Lung microvascular endothelial cell (primary cell): ENCODE measurements around the gene ITIH3. TPM values are rescaled to one million over a fixed set of nuclear protein-coding genes. Genes with fewer than 3 reads are reported as not detected.

Experiments
- DNase-seq, 2 donors: peaks; one replicate each; pipeline versions ENCODE4 v3.0.0 to v3.0.0-alpha.2; 2010; ENCODE audit warnings: low read depth in 2 of 2
- total RNA-seq: library from RNA; depleted of rRNA; stranded (reverse); fragments of >200 nt; gene quantifications from 2 replicates; pipeline ENCODE4 v1.2.1, GENCODE V29; 2014

ITIH3 gene
- total RNA-seq, 1 donor from 2014 or later, result 0.60 TPM

GRCh38 chr3:52793702-52794611, 639 bp upstream of the ITIH3 start:
- DNase-seq, result peak in 1 of 2 donors; percentile 10

- DNase-seq, result no peak
Observed at GRCh38 chr3:52795298-52795900, 803 bp downstream of the ITIH3 start.

GRCh38 chr3:52796411-52796810, 1.8 kb downstream of the ITIH3 start:
- DNase-seq, result no peak

- no peak for DNase-seq
Observed at GRCh38 chr3:52798376-52798977, 3.9 kb downstream of the ITIH3 start.

GRCh38 chr3:52798978-52799476, 4.4 kb downstream of the ITIH3 start:
- DNase-seq, result peak; percentile 28 to 41

GRCh38 chr3:52800079-52800478, 5.5 kb downstream of the ITIH3 start:
- DNase-seq, result no peak

- DNase-seq, result no peak
Observed at GRCh38 chr3:52801839-52802238, 7.2 kb downstream of the ITIH3 start.

GRCh38 chr3:52805270-52806039, 10.9 kb downstream of the ITIH3 start:
- DNase-seq, result no peak

- no peak for DNase-seq
Observed at GRCh38 chr3:52809149-52809548, 14.6 kb downstream of the ITIH3 start.

GRCh38 chr3:52809662-52810377, 15.2 kb downstream of the ITIH3 start:
- DNase-seq, result peak in 1 of 2 donors; percentile 6

- DNase-seq, result no peak
Observed at GRCh38 chr3:52810923-52811322, 16.3 kb downstream of the ITIH3 start.

GRCh38 chr3:52811452-52812011, 16.9 kb downstream of the ITIH3 start:
- DNase-seq, result no peak

- no peak for DNase-seq
Observed at GRCh38 chr3:52813810-52814209, 19.2 kb downstream of the ITIH3 start.

- DNase-seq, result no peak
Observed at GRCh38 chr3:52816199-52816598, 21.6 kb downstream of the ITIH3 start.

GRCh38 chr3:52816654-52817053, 22.1 kb downstream of the ITIH3 start:
- no peak for DNase-seq

- no peak for DNase-seq
Observed at GRCh38 chr3:52817221-52817620, 22.6 kb downstream of the ITIH3 start.

GRCh38 chr3:52817860-52818259, 23.3 kb downstream of the ITIH3 start:
- no peak for DNase-seq

- no peak for DNase-seq
Observed at GRCh38 chr3:52819936-52820335, 25.3 kb downstream of the ITIH3 start.

- peak; percentile 37 to 55 for DNase-seq
Observed at GRCh38 chr3:52820736-52821135, 26.1 kb downstream of the ITIH3 start.

GRCh38 chr3:52822363-52822762, 27.8 kb downstream of the ITIH3 start:
- DNase-seq, result no peak

GRCh38 chr3:52824037-52824436, 29.4 kb downstream of the ITIH3 start:
- DNase-seq, result no peak
